Liver (tissue), 9 donors: Measurements from ENCODE around the gene ZFP42. TPM values are rescaled to one million over a fixed set of nuclear protein-coding genes. Genes with fewer than 3 reads are reported as not detected.

Source experiments
- DNase-seq: peaks from one replicate; pipeline ENCODE4 v3.0.0-alpha.2; 2017; ENCODE audit warnings: low spot score
- H3K27ac ChIP-seq, 2 donors: one replicate each; pipeline ENCODE4 v1.7.0; 2013; ENCODE audit warnings: inconsistent platforms in 2 of 2, low read length in 2 of 2, control low read depth in 1 of 2, low read depth in 1 of 2, mild to moderate bottlenecking in 1 of 2
- H3K27me3 ChIP-seq, 4 donors: one replicate each; pipeline versions ENCODE4 v1.6.1 to v1.7.0; 2013; ENCODE audit warnings: low read length in 3 of 4, inconsistent platforms in 1 of 4, mild to moderate bottlenecking in 1 of 4, moderate library complexity in 1 of 4; ENCODE audit not compliant: control insufficient read depth in 4 of 4, insufficient read depth in 4 of 4
- H3K36me3 ChIP-seq, 4 donors: one replicate each; pipeline versions ENCODE4 v1.6.1 to v1.7.0; 2013; ENCODE audit warnings: low read length in 3 of 4, mild to moderate bottlenecking in 3 of 4, low read depth in 1 of 4, moderate library complexity in 1 of 4; ENCODE audit not compliant: control insufficient read depth in 4 of 4, insufficient read depth in 3 of 4
- H3K4me1 ChIP-seq, 4 donors: one replicate each; pipeline versions ENCODE4 v1.6.1 to v1.7.0; 2013; ENCODE audit warnings: low read length in 3 of 4, mild to moderate bottlenecking in 3 of 4, moderate library complexity in 1 of 4; ENCODE audit not compliant: control insufficient read depth in 4 of 4, insufficient read depth in 4 of 4
- H3K4me3 ChIP-seq, 3 donors: one replicate each; pipeline versions ENCODE4 v1.6.1 to v1.7.0; 2013; ENCODE audit warnings: low read length in 3 of 3, control low read depth in 1 of 3, low read depth in 1 of 3, mild to moderate bottlenecking in 1 of 3
- H3K9ac ChIP-seq, 2 donors: one replicate each; pipeline ENCODE4 v1.7.0; 2013; ENCODE audit warnings: low read length in 2 of 2, mild to moderate bottlenecking in 2 of 2, moderate library complexity in 2 of 2, control low read depth in 1 of 2, low read depth in 1 of 2
- H3K9me3 ChIP-seq, 4 donors: one replicate each; pipeline versions ENCODE4 v1.6.1 to v1.7.0; 2013; ENCODE audit warnings: low read length in 3 of 4; ENCODE audit not compliant: control insufficient read depth in 4 of 4
- EGR1 ChIP-seq, 2 donors: IDR thresholded peaks; 2 replicates each; pipeline ENCODE4 v1.6.1; 2016 to 2018; ENCODE audit warnings: antibody characterized with exemption in 2 of 2, low read depth in 2 of 2
- FOXA1 ChIP-seq: IDR thresholded peaks from 2 replicates; pipeline ENCODE4 v1.6.1; 2016; ENCODE audit warnings: antibody characterized with exemption
- FOXA2 ChIP-seq: IDR thresholded peaks from 2 replicates; pipeline ENCODE4 v1.6.1; 2016; ENCODE audit warnings: antibody characterized with exemption
- GABPA ChIP-seq, 2 donors: IDR thresholded peaks in 1 of 2; conservative IDR thresholded peaks in 1 of 2; 2 replicates each; pipeline ENCODE4 v1.6.1; 2016; ENCODE audit warnings: antibody characterized with exemption in 2 of 2, mild to moderate bottlenecking in 1 of 2, moderate library complexity in 1 of 2
- HNF4A ChIP-seq, 2 donors: conservative IDR thresholded peaks; 2 replicates each; pipeline ENCODE4 v1.6.1; 2016; ENCODE audit warnings: antibody characterized with exemption in 2 of 2, mild to moderate bottlenecking in 2 of 2
- JUND ChIP-seq, 2 donors: IDR thresholded peaks; 2 replicates each; pipeline ENCODE4 v1.6.1; 2016; ENCODE audit warnings: antibody characterized with exemption in 2 of 2
- NR2F2 ChIP-seq: IDR thresholded peaks from 2 replicates; pipeline ENCODE4 v1.6.1; 2016; ENCODE audit warnings: antibody characterized with exemption
- RAD21 ChIP-seq, 2 donors: IDR thresholded peaks; 2 replicates each; pipeline ENCODE4 v1.6.1; 2016; ENCODE audit warnings: antibody characterized with exemption in 2 of 2, mild to moderate bottlenecking in 2 of 2
- RXRA ChIP-seq, 2 donors: IDR thresholded peaks; 2 replicates each; pipeline ENCODE4 v1.6.1; 2017 to 2018; ENCODE audit warnings: antibody characterized with exemption in 2 of 2, mild to moderate bottlenecking in 1 of 2
- SP1 ChIP-seq: IDR thresholded peaks from 2 replicates; pipeline ENCODE4 v1.6.1; 2018; ENCODE audit warnings: antibody characterized with exemption, mild to moderate bottlenecking
- TAF1 ChIP-seq: conservative IDR thresholded peaks from 2 replicates; pipeline ENCODE4 v1.6.1; 2016; ENCODE audit warnings: antibody characterized with exemption, mild to moderate bottlenecking
- YY1 ChIP-seq: IDR thresholded peaks from 2 replicates; pipeline ENCODE4 v1.6.1; 2016; ENCODE audit warnings: antibody characterized with exemption, mild to moderate bottlenecking
- WGBS: extraction: QIAGEN DNeasy Blood & Tissue Kit; methylation state at CpG from one replicate; pipeline ENCODE4 v1.1.7; 2013; 5-methylcytosine and 5-hydroxymethylcytosine counted together
- polyA plus RNA-seq, 2 donors: library from polyadenylated mRNA; stranded (reverse) in 1 of 2; unstranded in 1 of 2; fragments of 200-250 nt in 1 of 2; fragments of >200 nt in 1 of 2; fragmentation: Nextera tagmentation in 1 of 2; extraction: Ambion mirVana in 1 of 2; gene quantifications; one replicate each; pipeline versions ENCODE4 v1.2.1 to v1.2.3, GENCODE V29; 2013 to 2015
- total RNA-seq, 2 donors: library from RNA; depleted of rRNA; stranded (reverse); fragments of >200 nt; gene quantifications; one replicate each; pipeline ENCODE4 v1.2.3, GENCODE V29; 2014
- TF ChIP-seq, protein P1 (sequence below): IDR thresholded peaks from 2 replicates; pipeline ENCODE4 v1.6.1; 2016; ENCODE audit warnings: antibody characterized with exemption
- TF ChIP-seq, protein P2 (sequence below): IDR thresholded peaks from 2 replicates; pipeline ENCODE4 v1.6.1; 2016; ENCODE audit warnings: antibody characterized with exemption
- TF ChIP-seq, protein P3 (sequence below): IDR thresholded peaks from 2 replicates; pipeline ENCODE4 v1.6.1; 2016; ENCODE audit warnings: antibody characterized with exemption
- TF ChIP-seq, protein P4 (sequence below): fragments of 150-350 bp; IDR thresholded peaks from 2 replicates; pipeline ENCODE4 v1.5.1; 2017; ENCODE audit warnings: improper control_type of control experiment, low read depth, low read length; ENCODE audit not compliant: missing input control
- donor health status: healthy.
- donor health status: healthy.
- donor health status: healthy.
- donor health status: healthy.
- donor health status: healthy.

The ZFP42 gene
- total and polyA plus RNA-seq, 4 donors = not detected

DNA sequence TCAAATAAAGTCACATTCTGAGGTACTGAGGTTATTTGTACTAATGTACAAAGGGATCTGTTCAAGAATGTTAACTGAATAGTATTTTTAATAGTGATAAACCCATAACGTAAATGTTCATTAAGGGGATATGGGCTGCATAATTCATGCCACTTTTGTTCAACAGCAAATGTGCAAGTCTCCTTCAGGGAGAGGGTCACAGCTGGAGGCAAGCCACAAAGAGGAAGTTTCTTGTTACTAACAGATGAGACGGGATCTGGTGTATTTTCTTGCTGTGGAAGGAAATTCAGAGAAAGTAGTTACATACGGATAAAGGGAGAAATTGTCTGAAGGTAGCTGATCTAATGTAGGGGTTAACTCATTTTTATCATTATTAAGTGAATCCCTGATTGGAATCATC lies 10.0 kb downstream of the ZFP42 start:
- H3K27me3 ChIP-seq = no peaks in the 10 kb centered on the region
- H3K9me3 ChIP-seq = peaks cover 0 to 4% (median 0%) of the 10 kb centered on the region in 4 donors
- H3K27ac ChIP-seq = no peak overlapping the region
- TF ChIP-seq HNF4A (conservative IDR thresholded peaks at IDR 0.05) = no peak
- TF ChIP-seq, protein P1, sequence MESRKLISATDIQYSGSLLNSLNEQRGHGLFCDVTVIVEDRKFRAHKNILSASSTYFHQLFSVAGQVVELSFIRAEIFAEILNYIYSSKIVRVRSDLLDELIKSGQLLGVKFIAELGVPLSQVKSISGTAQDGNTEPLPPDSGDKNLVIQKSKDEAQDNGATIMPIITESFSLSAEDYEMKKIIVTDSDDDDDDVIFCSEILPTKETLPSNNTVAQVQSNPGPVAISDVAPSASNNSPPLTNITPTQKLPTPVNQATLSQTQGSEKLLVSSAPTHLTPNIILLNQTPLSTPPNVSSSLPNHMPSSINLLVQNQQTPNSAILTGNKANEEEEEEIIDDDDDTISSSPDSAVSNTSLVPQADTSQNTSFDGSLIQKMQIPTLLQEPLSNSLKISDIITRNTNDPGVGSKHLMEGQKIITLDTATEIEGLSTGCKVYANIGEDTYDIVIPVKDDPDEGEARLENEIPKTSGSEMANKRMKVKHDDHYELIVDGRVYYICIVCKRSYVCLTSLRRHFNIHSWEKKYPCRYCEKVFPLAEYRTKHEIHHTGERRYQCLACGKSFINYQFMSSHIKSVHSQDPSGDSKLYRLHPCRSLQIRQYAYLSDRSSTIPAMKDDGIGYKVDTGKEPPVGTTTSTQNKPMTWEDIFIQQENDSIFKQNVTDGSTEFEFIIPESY = no peak
- no peak for TF ChIP-seq RAD21 (IDR thresholded peaks at IDR 0.05)
- TF ChIP-seq FOXA1 = no peak
- no peak overlapping the region for H3K9ac ChIP-seq
- no peaks in the 10 kb centered on the region for H3K4me1 ChIP-seq
- no peak overlapping the region for H3K4me3 ChIP-seq
- H3K36me3 ChIP-seq = no peaks in the 10 kb centered on the region
- no peak for DNase-seq
- 60% methylated on average over 3 of the region's 3 CpGs for WGBS

DNA sequence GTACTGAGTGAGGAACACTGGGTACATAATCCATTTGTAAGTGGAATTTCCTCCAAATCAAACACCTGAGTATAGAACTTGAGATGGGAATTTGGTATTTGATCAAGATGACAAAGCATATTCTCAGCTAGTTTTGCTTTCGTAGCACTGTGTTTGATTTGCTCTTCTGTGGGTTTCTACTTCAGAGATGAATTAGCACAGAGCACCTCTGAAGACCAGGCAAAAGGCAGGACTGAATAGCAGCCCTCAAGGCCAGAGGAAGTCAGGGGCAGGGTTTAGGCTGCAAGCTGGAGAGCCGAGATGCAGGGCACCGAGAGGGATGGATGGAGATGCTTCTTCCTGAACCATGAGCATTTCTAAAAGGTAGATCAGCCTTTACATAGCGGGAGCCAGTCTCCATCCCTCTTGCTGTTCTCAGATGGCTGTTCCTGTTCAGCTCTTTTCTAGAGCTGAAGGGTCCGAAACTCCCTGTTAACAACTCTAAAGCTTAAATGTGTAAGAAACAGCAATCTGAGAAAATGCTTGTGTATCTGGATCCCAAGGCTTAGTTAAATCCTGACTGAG lies 10.8 kb downstream of the ZFP42 start:
- DNase-seq = no peak
- 64% methylated on average over 5 of the region's 5 CpGs for WGBS
- H3K27ac ChIP-seq = no peak overlapping the region
- no peaks in the 10 kb centered on the region for H3K36me3 ChIP-seq
- H3K27me3 ChIP-seq = no peaks in the 10 kb centered on the region
- no peaks in the 10 kb centered on the region for H3K4me1 ChIP-seq
- TF ChIP-seq SP1 = no peak
- no peak overlapping the region for H3K9ac ChIP-seq
- H3K9me3 ChIP-seq = peaks cover 0 to 4% (median 0%) of the 10 kb centered on the region in 4 donors
- no peak overlapping the region for H3K4me3 ChIP-seq

DNA sequence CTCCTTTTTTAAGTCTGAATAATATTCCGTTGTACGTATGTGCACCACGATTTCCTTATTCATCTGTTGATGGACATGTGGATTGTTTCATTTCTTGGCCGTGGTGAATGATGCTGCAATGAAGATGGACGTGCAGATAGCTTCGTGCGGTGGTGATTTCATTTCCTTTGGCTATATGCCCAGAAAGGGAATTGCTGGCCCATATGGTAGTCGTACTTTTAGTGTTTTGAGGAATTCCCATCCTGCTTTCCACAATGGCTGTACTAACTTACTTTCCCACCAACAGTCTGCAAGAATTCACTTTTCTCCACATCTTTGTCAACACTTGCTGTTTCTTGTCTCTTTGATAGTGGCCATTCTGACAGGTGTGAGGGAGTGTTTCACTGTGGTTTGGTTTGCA lies 12.8 kb downstream of the ZFP42 start:
- Histone ChIP-seq H3K9ac (no peak overlapping the region), H3K4me1 (no peaks in the 10 kb centered on the region), H3K27me3 (no peaks in the 10 kb centered on the region), H3K36me3 (no peaks in the 10 kb centered on the region), H3K4me3 (no peak overlapping the region), H3K9me3 (no peaks in the 10 kb centered on the region), H3K27ac (no peak overlapping the region)
- DNase-seq = no peak
- WGBS = 68% methylated on average over 8 of the region's 8 CpGs
- TF ChIP-seq, protein P2, sequence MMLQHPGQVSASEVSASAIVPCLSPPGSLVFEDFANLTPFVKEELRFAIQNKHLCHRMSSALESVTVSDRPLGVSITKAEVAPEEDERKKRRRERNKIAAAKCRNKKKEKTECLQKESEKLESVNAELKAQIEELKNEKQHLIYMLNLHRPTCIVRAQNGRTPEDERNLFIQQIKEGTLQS = no peak
- no peak for TF ChIP-seq SP1
- TF ChIP-seq RXRA (IDR thresholded peaks at IDR 0.05) = no peak
- TF ChIP-seq, protein P1 = no peak
- no peak for TF ChIP-seq FOXA2
- TF ChIP-seq, protein P3, sequence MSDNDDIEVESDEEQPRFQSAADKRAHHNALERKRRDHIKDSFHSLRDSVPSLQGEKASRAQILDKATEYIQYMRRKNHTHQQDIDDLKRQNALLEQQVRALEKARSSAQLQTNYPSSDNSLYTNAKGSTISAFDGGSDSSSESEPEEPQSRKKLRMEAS = no peak
- TF ChIP-seq YY1 = no peak
- no peak for TF ChIP-seq TAF1
- TF ChIP-seq FOXA1 = no peak
- no peak for TF ChIP-seq EGR1 (IDR thresholded peaks at IDR 0.05; ENCODE audit: low read depth in 2 of 2)
- TF ChIP-seq, protein P4, sequence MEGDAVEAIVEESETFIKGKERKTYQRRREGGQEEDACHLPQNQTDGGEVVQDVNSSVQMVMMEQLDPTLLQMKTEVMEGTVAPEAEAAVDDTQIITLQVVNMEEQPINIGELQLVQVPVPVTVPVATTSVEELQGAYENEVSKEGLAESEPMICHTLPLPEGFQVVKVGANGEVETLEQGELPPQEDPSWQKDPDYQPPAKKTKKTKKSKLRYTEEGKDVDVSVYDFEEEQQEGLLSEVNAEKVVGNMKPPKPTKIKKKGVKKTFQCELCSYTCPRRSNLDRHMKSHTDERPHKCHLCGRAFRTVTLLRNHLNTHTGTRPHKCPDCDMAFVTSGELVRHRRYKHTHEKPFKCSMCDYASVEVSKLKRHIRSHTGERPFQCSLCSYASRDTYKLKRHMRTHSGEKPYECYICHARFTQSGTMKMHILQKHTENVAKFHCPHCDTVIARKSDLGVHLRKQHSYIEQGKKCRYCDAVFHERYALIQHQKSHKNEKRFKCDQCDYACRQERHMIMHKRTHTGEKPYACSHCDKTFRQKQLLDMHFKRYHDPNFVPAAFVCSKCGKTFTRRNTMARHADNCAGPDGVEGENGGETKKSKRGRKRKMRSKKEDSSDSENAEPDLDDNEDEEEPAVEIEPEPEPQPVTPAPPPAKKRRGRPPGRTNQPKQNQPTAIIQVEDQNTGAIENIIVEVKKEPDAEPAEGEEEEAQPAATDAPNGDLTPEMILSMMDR = no peak
- no peak for TF ChIP-seq GABPA (IDR thresholded peaks at IDR 0.05 in 1 of 2, conservative IDR thresholded peaks at IDR 0.05 in 1 of 2)
- TF ChIP-seq RAD21 (IDR thresholded peaks at IDR 0.05) = no peak
- TF ChIP-seq JUND (IDR thresholded peaks at IDR 0.05) = no peak
- no peak for TF ChIP-seq NR2F2
